ENCODE measurements around the gene TUBB4B.
A peak's percentile ranks its signal among the peaks of the same experiment; 100 is the strongest.

TUBB4B gene

DNA sequence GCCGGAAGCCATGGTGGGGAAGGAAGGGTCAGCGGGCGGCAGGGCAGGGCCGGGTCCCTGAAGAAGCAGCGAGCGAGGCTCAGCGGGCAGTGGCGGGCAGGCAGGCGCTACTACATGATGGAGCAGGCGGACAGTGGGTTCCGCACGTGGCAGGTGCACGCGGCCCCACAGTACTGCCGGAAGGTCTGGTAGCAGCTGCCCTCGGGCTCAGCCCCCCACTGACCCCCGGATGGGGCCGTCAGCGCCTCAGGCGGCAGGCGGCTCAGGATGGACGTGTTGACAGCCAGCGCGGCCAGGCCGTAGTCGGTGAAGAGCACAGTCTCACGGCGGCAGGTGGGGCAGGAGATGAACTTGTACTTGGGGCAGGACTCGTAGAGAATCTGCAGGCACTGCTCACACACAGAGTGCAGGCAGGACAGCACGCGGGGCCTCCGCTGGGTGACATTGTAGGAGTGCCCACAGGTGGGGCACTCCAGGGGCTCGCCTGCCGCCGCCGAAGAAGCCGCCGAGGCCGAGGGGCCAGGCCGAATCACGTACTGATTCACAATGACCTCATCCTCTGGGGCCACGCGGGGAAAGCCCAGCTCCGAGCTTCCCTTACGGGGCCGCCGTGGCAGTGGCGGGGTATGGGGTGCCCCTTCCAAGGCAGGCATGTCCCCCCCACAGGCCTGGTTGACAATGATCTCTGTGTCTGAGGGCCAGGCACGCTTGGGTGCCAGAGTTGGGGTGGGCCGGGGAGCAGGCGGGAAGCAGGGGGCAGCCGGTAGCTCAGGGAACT, 20.6 kb upstream of the TUBB4B start (continued):
- TF ChIP-seq ZBTB44 (tag by site-specific recombination; IDR thresholded peaks at IDR 0.05) = no peak
- TF ChIP-seq, protein P1, sequence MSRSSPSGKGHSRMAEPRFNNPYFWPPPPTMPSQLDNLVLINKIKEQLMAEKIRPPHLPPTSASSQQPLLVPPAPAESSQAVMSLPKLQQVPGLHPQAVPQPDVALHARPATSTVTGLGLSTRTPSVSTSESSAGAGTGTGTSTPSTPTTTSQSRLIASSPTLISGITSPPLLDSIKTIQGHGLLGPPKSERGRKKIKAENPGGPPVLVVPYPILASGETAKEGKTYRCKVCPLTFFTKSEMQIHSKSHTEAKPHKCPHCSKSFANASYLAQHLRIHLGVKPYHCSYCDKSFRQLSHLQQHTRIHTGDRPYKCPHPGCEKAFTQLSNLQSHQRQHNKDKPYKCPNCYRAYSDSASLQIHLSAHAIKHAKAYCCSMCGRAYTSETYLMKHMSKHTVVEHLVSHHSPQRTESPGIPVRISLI (tag by site-specific recombination; IDR thresholded peaks at IDR 0.05) = no peak
- TF ChIP-seq ZBTB8A (tag by site-specific recombination; IDR thresholded peaks at IDR 0.05) = peak; percentile 51
- TF ChIP-seq SCRT1 (tag by site-specific recombination; IDR thresholded peaks at IDR 0.05; ENCODE audit: borderline replicate concordance) = no peak
- no peak for TF ChIP-seq ZNF837 (tag by site-specific recombination; IDR thresholded peaks at IDR 0.05)
- TF ChIP-seq SCRT2 (tag by site-specific recombination; IDR thresholded peaks at IDR 0.05) = peak; percentile 46; the same call in 1 of the 2 replicates
- TF ChIP-seq ZNF610 (tag by site-specific recombination; IDR thresholded peaks at IDR 0.05; ENCODE audit: borderline replicate concordance) = no peak
- TF ChIP-seq ZNF121 (tag by site-specific recombination; IDR thresholded peaks at IDR 0.05) = no peak
- peak; percentile 20; the same call in 1 of the 2 replicates for TF ChIP-seq KLF8 (tag by site-specific recombination; IDR thresholded peaks at IDR 0.05)
- TF ChIP-seq ZEB2 (tag by site-specific recombination; IDR thresholded peaks at IDR 0.05) = 0 out of 2 replicates have a peak, but pooled peaks have one; percentile 21
- TF ChIP-seq ZSCAN18 (tag by site-specific recombination; IDR thresholded peaks at IDR 0.05) = no peak
- no peak for TF ChIP-seq ZNF549 (tag by site-specific recombination; IDR thresholded peaks at IDR 0.05)
- no peak for TF ChIP-seq ZNF585B (tag by site-specific recombination; IDR thresholded peaks at IDR 0.05)
- TF ChIP-seq ZNF274 (IDR thresholded peaks at IDR 0.05; ENCODE audit: low read length) = no peak
- no peak for TF ChIP-seq ZNF274 (tag by site-specific recombination; IDR thresholded peaks at IDR 0.05; ENCODE audit: borderline replicate concordance)
- TF ChIP-seq, protein P2, sequence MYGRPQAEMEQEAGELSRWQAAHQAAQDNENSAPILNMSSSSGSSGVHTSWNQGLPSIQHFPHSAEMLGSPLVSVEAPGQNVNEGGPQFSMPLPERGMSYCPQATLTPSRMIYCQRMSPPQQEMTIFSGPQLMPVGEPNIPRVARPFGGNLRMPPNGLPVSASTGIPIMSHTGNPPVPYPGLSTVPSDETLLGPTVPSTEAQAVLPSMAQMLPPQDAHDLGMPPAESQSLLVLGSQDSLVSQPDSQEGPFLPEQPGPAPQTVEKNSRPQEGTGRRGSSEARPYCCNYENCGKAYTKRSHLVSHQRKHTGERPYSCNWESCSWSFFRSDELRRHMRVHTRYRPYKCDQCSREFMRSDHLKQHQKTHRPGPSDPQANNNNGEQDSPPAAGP (tag by site-specific recombination; IDR thresholded peaks at IDR 0.05) = 0 out of 2 replicates have a peak, but pooled peaks have one; percentile 49
- TF ChIP-seq, protein P3, sequence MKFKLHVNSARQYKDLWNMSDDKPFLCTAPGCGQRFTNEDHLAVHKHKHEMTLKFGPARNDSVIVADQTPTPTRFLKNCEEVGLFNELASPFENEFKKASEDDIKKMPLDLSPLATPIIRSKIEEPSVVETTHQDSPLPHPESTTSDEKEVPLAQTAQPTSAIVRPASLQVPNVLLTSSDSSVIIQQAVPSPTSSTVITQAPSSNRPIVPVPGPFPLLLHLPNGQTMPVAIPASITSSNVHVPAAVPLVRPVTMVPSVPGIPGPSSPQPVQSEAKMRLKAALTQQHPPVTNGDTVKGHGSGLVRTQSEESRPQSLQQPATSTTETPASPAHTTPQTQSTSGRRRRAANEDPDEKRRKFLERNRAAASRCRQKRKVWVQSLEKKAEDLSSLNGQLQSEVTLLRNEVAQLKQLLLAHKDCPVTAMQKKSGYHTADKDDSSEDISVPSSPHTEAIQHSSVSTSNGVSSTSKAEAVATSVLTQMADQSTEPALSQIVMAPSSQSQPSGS (tag by site-specific recombination; IDR thresholded peaks at IDR 0.05; ENCODE audit: low read depth) = 0 out of 2 replicates have a peak, but pooled peaks have one; percentile 28
- TF ChIP-seq ZXDB (tag by site-specific recombination; IDR thresholded peaks at IDR 0.05) = no peak
- TF ChIP-seq, protein P4, sequence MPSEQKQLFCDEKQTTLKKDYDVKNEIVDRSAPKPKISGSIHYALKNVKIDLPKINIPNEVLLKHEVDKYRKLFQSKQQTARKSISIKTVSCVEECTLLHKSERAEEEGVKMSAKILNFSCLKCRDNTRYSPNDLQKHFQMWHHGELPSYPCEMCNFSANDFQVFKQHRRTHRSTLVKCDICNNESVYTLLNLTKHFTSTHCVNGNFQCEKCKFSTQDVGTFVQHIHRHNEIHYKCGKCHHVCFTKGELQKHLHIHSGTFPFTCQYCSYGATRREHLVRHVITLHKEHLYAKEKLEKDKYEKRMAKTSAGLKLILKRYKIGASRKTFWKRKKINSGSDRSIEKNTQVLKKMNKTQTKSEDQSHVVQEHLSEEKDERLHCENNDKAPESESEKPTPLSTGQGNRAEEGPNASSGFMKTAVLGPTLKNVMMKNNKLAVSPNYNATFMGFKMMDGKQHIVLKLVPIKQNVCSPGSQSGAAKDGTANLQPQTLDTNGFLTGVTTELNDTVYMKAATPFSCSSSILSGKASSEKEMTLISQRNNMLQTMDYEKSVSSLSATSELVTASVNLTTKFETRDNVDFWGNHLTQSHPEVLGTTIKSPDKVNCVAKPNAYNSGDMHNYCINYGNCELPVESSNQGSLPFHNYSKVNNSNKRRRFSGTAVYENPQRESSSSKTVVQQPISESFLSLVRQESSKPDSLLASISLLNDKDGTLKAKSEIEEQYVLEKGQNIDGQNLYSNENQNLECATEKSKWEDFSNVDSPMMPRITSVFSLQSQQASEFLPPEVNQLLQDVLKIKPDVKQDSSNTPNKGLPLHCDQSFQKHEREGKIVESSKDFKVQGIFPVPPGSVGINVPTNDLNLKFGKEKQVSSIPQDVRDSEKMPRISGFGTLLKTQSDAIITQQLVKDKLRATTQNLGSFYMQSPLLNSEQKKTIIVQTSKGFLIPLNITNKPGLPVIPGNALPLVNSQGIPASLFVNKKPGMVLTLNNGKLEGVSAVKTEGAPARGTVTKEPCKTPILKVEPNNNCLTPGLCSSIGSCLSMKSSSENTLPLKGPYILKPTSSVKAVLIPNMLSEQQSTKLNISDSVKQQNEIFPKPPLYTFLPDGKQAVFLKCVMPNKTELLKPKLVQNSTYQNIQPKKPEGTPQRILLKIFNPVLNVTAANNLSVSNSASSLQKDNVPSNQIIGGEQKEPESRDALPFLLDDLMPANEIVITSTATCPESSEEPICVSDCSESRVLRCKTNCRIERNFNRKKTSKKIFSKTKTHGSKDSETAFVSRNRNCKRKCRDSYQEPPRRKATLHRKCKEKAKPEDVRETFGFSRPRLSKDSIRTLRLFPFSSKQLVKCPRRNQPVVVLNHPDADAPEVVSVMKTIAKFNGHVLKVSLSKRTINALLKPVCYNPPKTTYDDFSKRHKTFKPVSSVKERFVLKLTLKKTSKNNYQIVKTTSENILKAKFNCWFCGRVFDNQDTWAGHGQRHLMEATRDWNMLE (tag by site-specific recombination; conservative IDR thresholded peaks at IDR 0.05; ENCODE audit: low read depth) = no peak
- TF ChIP-seq HOXC10 (CRISPR knock-in tag; IDR thresholded peaks at IDR 0.05) = no peak
- no peak for TF ChIP-seq ZNF677 (tag by site-specific recombination; IDR thresholded peaks at IDR 0.05)
- TF ChIP-seq, protein P5, sequence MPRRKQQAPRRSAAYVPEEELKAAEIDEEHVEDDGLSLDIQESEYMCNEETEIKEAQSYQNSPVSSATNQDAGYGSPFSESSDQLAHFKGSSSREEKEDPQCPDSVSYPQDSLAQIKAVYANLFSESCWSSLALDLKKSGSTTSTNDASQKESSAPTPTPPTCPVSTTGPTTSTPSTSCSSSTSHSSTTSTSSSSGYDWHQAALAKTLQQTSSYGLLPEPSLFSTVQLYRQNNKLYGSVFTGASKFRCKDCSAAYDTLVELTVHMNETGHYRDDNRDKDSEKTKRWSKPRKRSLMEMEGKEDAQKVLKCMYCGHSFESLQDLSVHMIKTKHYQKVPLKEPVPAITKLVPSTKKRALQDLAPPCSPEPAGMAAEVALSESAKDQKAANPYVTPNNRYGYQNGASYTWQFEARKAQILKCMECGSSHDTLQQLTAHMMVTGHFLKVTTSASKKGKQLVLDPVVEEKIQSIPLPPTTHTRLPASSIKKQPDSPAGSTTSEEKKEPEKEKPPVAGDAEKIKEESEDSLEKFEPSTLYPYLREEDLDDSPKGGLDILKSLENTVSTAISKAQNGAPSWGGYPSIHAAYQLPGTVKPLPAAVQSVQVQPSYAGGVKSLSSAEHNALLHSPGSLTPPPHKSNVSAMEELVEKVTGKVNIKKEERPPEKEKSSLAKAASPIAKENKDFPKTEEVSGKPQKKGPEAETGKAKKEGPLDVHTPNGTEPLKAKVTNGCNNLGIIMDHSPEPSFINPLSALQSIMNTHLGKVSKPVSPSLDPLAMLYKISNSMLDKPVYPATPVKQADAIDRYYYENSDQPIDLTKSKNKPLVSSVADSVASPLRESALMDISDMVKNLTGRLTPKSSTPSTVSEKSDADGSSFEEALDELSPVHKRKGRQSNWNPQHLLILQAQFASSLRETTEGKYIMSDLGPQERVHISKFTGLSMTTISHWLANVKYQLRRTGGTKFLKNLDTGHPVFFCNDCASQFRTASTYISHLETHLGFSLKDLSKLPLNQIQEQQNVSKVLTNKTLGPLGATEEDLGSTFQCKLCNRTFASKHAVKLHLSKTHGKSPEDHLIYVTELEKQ (tag by site-specific recombination; IDR thresholded peaks at IDR 0.05; ENCODE audit: borderline replicate concordance) = no peak

Data from HEK293 (cell line).